SK-N-SH (cell line): ENCODE measurements around the gene U2SURP. TPM values are rescaled to one million over a fixed set of nuclear protein-coding genes. Genes with fewer than 3 reads are reported as not detected.

ENCODE experiments used
- CTCF ChIA-PET: fragments of 300-600, 350-600 bp; formaldehyde crosslinking; extraction: SDS; loops from one replicate; lab custom pipeline; 2021; lab: Yijun Ruan, JAX
- POLR2A ChIA-PET: fragments of 350-600 bp; sonication (Branson Sonifier 250); formaldehyde crosslinking; extraction: SDS; loops from one replicate; lab custom pipeline; 2020; ENCODE audit warnings: antibody characterized with exemption, inconsistent platforms; lab: Yijun Ruan, JAX
- DNase-seq: peaks from one replicate; pipeline ENCODE4 v3.0.0; 2012
- H2AFZ ChIP-seq: fragments of 200-600 bp; sonication (generic); 2 replicates; pipeline ENCODE4 v1.8.1; 2016; ENCODE audit warnings: antibody characterized with exemption, mild to moderate bottlenecking, low read depth
- H3F3A ChIP-seq: fragments of 200-600 bp; sonication (generic); replicated peaks from 2 replicates; pipeline ENCODE3; 2016; ENCODE audit warnings: antibody characterized with exemption, mild to moderate bottlenecking; ENCODE audit not compliant: insufficient read depth
- H3K27ac ChIP-seq, 2 experiments: fragments of 200-500 bp in 1 of 2; fragments of 200-600 bp in 1 of 2; sonication (Bioruptor generic) in 1 of 2; sonication (generic), shearing (Covaris generic) in 1 of 2; 2 replicates each; pipeline versions ENCODE4 v1.5.1 to v1.6.1; 2014 to 2016; ENCODE audit warnings: low read depth in 2 of 2, inconsistent platforms in 1 of 2, low read length in 1 of 2, mild to moderate bottlenecking in 1 of 2, mixed read lengths in 1 of 2
- H3K27me3 ChIP-seq: fragments of 200-600 bp; sonication (generic), shearing (Covaris generic); 2 replicates; pipeline ENCODE4 v1.6.1; 2016; ENCODE audit warnings: mixed run types; ENCODE audit not compliant: insufficient read depth
- H3K36me3 ChIP-seq, 2 experiments: fragments of 200-500 bp in 1 of 2; fragments of 200-600 bp in 1 of 2; sonication (Bioruptor generic) in 1 of 2; sonication (generic) in 1 of 2; replicated peaks in 1 of 2; 2 replicates each; pipeline versions ENCODE3 to v1.5.1; 2014 to 2016; ENCODE audit warnings: low read length in 1 of 2, mild to moderate bottlenecking in 1 of 2; ENCODE audit not compliant: insufficient read depth in 2 of 2, control insufficient read depth in 1 of 2
- H3K4me1 ChIP-seq, 2 experiments: fragments of 200-500 bp in 1 of 2; fragments of 200-600 bp in 1 of 2; sonication (Bioruptor generic) in 1 of 2; sonication (generic), shearing (Covaris generic) in 1 of 2; 2 replicates each; pipeline versions ENCODE4 v1.5.1 to v1.6.1; 2014 to 2016; ENCODE audit warnings: low read depth in 1 of 2, low read length in 1 of 2, mixed run types in 1 of 2; ENCODE audit not compliant: insufficient read depth in 2 of 2, control insufficient read depth in 1 of 2
- H3K4me2 ChIP-seq: fragments of 200-600 bp; sonication (generic), shearing (Covaris generic); 2 replicates; pipeline ENCODE4 v1.6.1; 2017; ENCODE audit warnings: mixed run types
- H3K4me3 ChIP-seq, 2 experiments: fragments of 200-500 bp in 1 of 2; fragments of 200-600 bp in 1 of 2; sonication (Bioruptor generic) in 1 of 2; sonication (generic), shearing (Covaris generic) in 1 of 2; 2 replicates each; pipeline versions ENCODE4 v1.5.1 to v1.8.1; 2014 to 2016; ENCODE audit warnings: low read depth in 2 of 2, inconsistent platforms in 1 of 2, low read length in 1 of 2, mild to moderate bottlenecking in 1 of 2, mixed read lengths in 1 of 2, moderate library complexity in 1 of 2
- H3K79me2 ChIP-seq: fragments of 200-600 bp; sonication (generic); 2 replicates; pipeline ENCODE4 v1.8.1; 2017; ENCODE audit warnings: mild to moderate bottlenecking; ENCODE audit not compliant: insufficient read depth
- H3K9ac ChIP-seq: fragments of 200-600 bp; sonication (generic); 2 replicates; pipeline ENCODE4 v1.6.1; 2017; ENCODE audit warnings: mixed run types
- H3K9me2 ChIP-seq: fragments of 200-600 bp; sonication (generic); 2 replicates; pipeline ENCODE4 v1.6.1; 2017; ENCODE audit warnings: mixed run types
- H3K9me3 ChIP-seq: fragments of 200-600 bp; sonication (generic); 2 replicates; pipeline ENCODE4 v1.6.1; 2017; ENCODE audit warnings: mixed run types, mild to moderate bottlenecking, moderate library complexity
- H4K20me1 ChIP-seq: fragments of 200-600 bp; sonication (generic); 2 replicates; pipeline ENCODE4 v1.6.1; 2017; ENCODE audit warnings: mild to moderate bottlenecking, mixed run types; ENCODE audit not compliant: insufficient read depth
- CHD2 ChIP-seq: fragments of 150-350 bp; IDR thresholded peaks from 2 replicates; pipeline ENCODE4 v1.6.1; 2018; ENCODE audit warnings: low read length; ENCODE audit not compliant: partially characterized antibody
- ELF1 ChIP-seq: IDR thresholded peaks from 2 replicates; pipeline ENCODE4 v1.4.0; 2012
- FOSL2 ChIP-seq: IDR thresholded peaks from 2 replicates; pipeline ENCODE4 v1.4.0; 2012; ENCODE audit warnings: low read depth, mild to moderate bottlenecking, moderate library complexity, borderline replicate concordance
- FOXJ3 ChIP-seq: sonication (generic); formaldehyde crosslinking; IDR thresholded peaks from 2 replicates; pipeline ENCODE4 v1.5.1; 2020; ENCODE audit warnings: mild to moderate bottlenecking, missing genetic modification reagents
- FOXM1 ChIP-seq: IDR thresholded peaks from 2 replicates; pipeline ENCODE4 v1.4.0; 2012; ENCODE audit warnings: low read depth, mild to moderate bottlenecking
- GATA2 ChIP-seq: sonication (generic); formaldehyde crosslinking; IDR thresholded peaks from 2 replicates; pipeline ENCODE4 v1.5.0; 2020; ENCODE audit warnings: mild to moderate bottlenecking, missing genetic modification reagents
- JUND ChIP-seq: IDR thresholded peaks from 2 replicates; pipeline ENCODE4 v1.4.0; 2012
- MEF2A ChIP-seq: IDR thresholded peaks from 2 replicates; pipeline ENCODE4 v1.4.0; 2012; ENCODE audit warnings: low read depth, borderline replicate concordance
- MXI1 ChIP-seq: IDR thresholded peaks from 2 replicates; pipeline ENCODE4 v1.6.1; 2012; ENCODE audit warnings: mild to moderate bottlenecking, low read depth, low read length, improper control_type of control experiment
- PBX3 ChIP-seq: IDR thresholded peaks from 2 replicates; pipeline ENCODE4; 2012
- RAD21 ChIP-seq: IDR thresholded peaks from 2 replicates; pipeline ENCODE4 v1.6.1; 2012; ENCODE audit warnings: mild to moderate bottlenecking, low read length
- RFX5 ChIP-seq: IDR thresholded peaks from 2 replicates; pipeline ENCODE4 v1.6.1; 2012; ENCODE audit warnings: mild to moderate bottlenecking, improper control_type of control experiment, low read length
- RXRA ChIP-seq: IDR thresholded peaks from 2 replicates; pipeline ENCODE4 v1.4.0; 2012; ENCODE audit warnings: low read depth, mild to moderate bottlenecking, borderline replicate concordance
- SIN3A ChIP-seq: IDR thresholded peaks from 2 replicates; pipeline ENCODE4 v1.6.1; 2012; ENCODE audit warnings: low read depth, mild to moderate bottlenecking, low read length, moderate library complexity, borderline replicate concordance
- TAF1 ChIP-seq: IDR thresholded peaks from 2 replicates; pipeline ENCODE4 v1.6.1; 2012; ENCODE audit warnings: low read depth, mild to moderate bottlenecking, low read length, moderate library complexity, borderline replicate concordance
- TEAD4 ChIP-seq: IDR thresholded peaks from 2 replicates; pipeline ENCODE4 v1.4.0; 2012; ENCODE audit warnings: mild to moderate bottlenecking, borderline replicate concordance; ENCODE audit not compliant: insufficient read depth
- WGBS: methylation state at CpG from one replicate; pipeline ENCODE4 v1.1.6; 2017; ENCODE audit warnings: low lambda C conversion rate; 5-methylcytosine and 5-hydroxymethylcytosine counted together
- polyA plus RNA-seq, 3 experiments: library from polyadenylated mRNA; depleted of rRNA; stranded (reverse); fragments of >200 nt; gene quantifications; 2 replicates each; pipeline ENCODE4 v1.2.3, GENCODE V29; 2012
- TF ChIP-seq, protein P1 (sequence below): IDR thresholded peaks from 2 replicates; pipeline ENCODE4 v1.6.1; 2012; ENCODE audit warnings: mild to moderate bottlenecking, low read depth, low read length, moderate library complexity
- TF ChIP-seq, protein P2 (sequence below): IDR thresholded peaks from 2 replicates; pipeline ENCODE4 v1.4.0; 2012; ENCODE audit warnings: low read depth, borderline replicate concordance
- TF ChIP-seq, protein P3 (sequence below): fragments of 150-350 bp; IDR thresholded peaks from 2 replicates; pipeline ENCODE4 v1.6.1; 2016; ENCODE audit warnings: mild to moderate bottlenecking, low read depth, low read length

U2SURP gene
- polyA plus RNA-seq, 1 of the 3 experiments (the other 2 are of a cell fraction), result 10.9 TPM

GRCh38 chr3:143035466-143036211 lies 34.3 kb downstream of the U2SURP start:
- no peak overlapping the region for H3K4me3 ChIP-seq
- no peaks in the 10 kb centered on the region for H3K9me2 ChIP-seq
- H3K9ac ChIP-seq, result no peak overlapping the region
- H3K27me3 ChIP-seq, result no peaks in the 10 kb centered on the region
- H3K27ac ChIP-seq, result no peak overlapping the region; a peak in 1 of 4 replicates
- TF ChIP-seq FOSL2 (no peak), ELF1 (no peak), RFX5 (no peak), PBX3 (no peak), FOXM1 (no peak), CHD2 (no peak), MEF2A (no peak), MXI1 (no peak), FOXJ3 (no peak), TEAD4 (no peak), RXRA (no peak), RAD21 (no peak), JUND (no peak), GATA2 (CRISPR knock-in tag) (no peak), TAF1 (no peak), SIN3A (no peak)
- TF ChIP-seq, protein P1, sequence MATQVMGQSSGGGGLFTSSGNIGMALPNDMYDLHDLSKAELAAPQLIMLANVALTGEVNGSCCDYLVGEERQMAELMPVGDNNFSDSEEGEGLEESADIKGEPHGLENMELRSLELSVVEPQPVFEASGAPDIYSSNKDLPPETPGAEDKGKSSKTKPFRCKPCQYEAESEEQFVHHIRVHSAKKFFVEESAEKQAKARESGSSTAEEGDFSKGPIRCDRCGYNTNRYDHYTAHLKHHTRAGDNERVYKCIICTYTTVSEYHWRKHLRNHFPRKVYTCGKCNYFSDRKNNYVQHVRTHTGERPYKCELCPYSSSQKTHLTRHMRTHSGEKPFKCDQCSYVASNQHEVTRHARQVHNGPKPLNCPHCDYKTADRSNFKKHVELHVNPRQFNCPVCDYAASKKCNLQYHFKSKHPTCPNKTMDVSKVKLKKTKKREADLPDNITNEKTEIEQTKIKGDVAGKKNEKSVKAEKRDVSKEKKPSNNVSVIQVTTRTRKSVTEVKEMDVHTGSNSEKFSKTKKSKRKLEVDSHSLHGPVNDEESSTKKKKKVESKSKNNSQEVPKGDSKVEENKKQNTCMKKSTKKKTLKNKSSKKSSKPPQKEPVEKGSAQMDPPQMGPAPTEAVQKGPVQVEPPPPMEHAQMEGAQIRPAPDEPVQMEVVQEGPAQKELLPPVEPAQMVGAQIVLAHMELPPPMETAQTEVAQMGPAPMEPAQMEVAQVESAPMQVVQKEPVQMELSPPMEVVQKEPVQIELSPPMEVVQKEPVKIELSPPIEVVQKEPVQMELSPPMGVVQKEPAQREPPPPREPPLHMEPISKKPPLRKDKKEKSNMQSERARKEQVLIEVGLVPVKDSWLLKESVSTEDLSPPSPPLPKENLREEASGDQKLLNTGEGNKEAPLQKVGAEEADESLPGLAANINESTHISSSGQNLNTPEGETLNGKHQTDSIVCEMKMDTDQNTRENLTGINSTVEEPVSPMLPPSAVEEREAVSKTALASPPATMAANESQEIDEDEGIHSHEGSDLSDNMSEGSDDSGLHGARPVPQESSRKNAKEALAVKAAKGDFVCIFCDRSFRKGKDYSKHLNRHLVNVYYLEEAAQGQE, result no peak
- TF ChIP-seq, protein P2, sequence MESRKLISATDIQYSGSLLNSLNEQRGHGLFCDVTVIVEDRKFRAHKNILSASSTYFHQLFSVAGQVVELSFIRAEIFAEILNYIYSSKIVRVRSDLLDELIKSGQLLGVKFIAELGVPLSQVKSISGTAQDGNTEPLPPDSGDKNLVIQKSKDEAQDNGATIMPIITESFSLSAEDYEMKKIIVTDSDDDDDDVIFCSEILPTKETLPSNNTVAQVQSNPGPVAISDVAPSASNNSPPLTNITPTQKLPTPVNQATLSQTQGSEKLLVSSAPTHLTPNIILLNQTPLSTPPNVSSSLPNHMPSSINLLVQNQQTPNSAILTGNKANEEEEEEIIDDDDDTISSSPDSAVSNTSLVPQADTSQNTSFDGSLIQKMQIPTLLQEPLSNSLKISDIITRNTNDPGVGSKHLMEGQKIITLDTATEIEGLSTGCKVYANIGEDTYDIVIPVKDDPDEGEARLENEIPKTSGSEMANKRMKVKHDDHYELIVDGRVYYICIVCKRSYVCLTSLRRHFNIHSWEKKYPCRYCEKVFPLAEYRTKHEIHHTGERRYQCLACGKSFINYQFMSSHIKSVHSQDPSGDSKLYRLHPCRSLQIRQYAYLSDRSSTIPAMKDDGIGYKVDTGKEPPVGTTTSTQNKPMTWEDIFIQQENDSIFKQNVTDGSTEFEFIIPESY, result no peak
- TF ChIP-seq, protein P3, sequence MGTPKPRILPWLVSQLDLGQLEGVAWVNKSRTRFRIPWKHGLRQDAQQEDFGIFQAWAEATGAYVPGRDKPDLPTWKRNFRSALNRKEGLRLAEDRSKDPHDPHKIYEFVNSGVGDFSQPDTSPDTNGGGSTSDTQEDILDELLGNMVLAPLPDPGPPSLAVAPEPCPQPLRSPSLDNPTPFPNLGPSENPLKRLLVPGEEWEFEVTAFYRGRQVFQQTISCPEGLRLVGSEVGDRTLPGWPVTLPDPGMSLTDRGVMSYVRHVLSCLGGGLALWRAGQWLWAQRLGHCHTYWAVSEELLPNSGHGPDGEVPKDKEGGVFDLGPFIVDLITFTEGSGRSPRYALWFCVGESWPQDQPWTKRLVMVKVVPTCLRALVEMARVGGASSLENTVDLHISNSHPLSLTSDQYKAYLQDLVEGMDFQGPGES, result no peak
- TF ChIP-seq, all 33 proteins: peak for 0
- H3K4me1 ChIP-seq, result no peaks in the 10 kb centered on the region
- H3F3A ChIP-seq, result peaks cover 14% of the 10 kb centered on the region
- H2AFZ ChIP-seq, result no peak overlapping the region
- DNase-seq, result no peak
- no peaks in the 10 kb centered on the region for H3K79me2 ChIP-seq
- H3K9me3 ChIP-seq, result no peaks in the 10 kb centered on the region
- no peaks in the 10 kb centered on the region for H4K20me1 ChIP-seq
- CTCF ChIA-PET, result interaction anchor here (0.7 kb wide), 1 partner anchor 179 kb away, joined by 3 read pairs; no protein-coding TSS in a partner anchor
- H3K4me2 ChIP-seq, result no peak overlapping the region
- POLR2A ChIA-PET, result no interaction called here
- WGBS, result 96% methylated on average over 3 of the region's 3 CpGs
- H3K36me3 ChIP-seq, result peaks cover 75 to 78% of the 10 kb centered on the region in 2 experiments
